ENCODE results near the gene GJA3. TPM values are rescaled to one million over a fixed set of nuclear protein-coding genes. Genes with fewer than 3 reads are reported as not detected.

GJA3 gene
- total RNA-seq, 1 experiment from 2014 or later: 0.43 TPM

DNA sequence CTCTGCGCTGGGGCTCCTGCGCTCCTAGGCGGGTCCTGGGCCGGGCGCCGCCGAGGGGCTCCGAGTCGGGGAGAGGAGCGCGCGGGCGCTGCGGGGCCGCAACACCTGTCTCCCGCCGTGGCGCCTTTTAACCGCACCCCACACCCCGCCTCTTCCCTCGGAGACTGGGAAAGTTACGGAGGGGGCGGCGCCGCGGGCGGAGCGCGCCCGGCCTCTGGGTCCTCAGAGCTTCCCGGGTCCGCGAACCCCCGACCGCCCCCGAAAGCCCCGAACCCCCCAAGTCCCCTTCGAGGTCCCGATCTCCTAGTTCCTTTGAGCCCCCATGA, 31.9 kb upstream of the GJA3 start, which contains the start of gene GJB2:
GJB2 (minus strand) TSS at position 103 of the 326 bp plus-strand sequence. CDS start 3,357 bp downstream, outside the sequence.
- Histone ChIP-seq H3K4me3 (ENCODE audit: low read depth, low read length, poor library complexity, severe bottlenecking) (peak within 1 kb of the TSS; percentile 54), H3K36me3 (ENCODE audit: insufficient read depth, low read length, poor library complexity, severe bottlenecking) (no peaks in the 10 kb centered on the region), H3K4me1 (ENCODE audit: insufficient read depth, low read length, poor library complexity, severe bottlenecking) (peaks cover 12% of the 10 kb centered on the region), H3K9me3 (ENCODE audit: low read depth, low read length, poor library complexity, severe bottlenecking) (no peaks in the 10 kb centered on the region), H3K27ac (ENCODE audit: low read depth, low read length, poor library complexity, severe bottlenecking) (no peak within 1 kb of the TSS), H3K27me3 (replicated peaks; ENCODE audit: insufficient read depth, low read depth, low read length, poor library complexity) (peaks cover 66% of the 10 kb centered on the region)
- TF ChIP-seq, protein P1, sequence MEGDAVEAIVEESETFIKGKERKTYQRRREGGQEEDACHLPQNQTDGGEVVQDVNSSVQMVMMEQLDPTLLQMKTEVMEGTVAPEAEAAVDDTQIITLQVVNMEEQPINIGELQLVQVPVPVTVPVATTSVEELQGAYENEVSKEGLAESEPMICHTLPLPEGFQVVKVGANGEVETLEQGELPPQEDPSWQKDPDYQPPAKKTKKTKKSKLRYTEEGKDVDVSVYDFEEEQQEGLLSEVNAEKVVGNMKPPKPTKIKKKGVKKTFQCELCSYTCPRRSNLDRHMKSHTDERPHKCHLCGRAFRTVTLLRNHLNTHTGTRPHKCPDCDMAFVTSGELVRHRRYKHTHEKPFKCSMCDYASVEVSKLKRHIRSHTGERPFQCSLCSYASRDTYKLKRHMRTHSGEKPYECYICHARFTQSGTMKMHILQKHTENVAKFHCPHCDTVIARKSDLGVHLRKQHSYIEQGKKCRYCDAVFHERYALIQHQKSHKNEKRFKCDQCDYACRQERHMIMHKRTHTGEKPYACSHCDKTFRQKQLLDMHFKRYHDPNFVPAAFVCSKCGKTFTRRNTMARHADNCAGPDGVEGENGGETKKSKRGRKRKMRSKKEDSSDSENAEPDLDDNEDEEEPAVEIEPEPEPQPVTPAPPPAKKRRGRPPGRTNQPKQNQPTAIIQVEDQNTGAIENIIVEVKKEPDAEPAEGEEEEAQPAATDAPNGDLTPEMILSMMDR (conservative IDR thresholded peaks at IDR 0.05; ENCODE audit: low read depth, low read length): no peak
- no peak for TF ChIP-seq EZH2 (IDR thresholded peaks at IDR 0.05; ENCODE audit: borderline replicate concordance, low read depth, low read length, poor library complexity, severe bottlenecking)
- CTCF ChIA-PET: no interaction called here
- DNase-seq (ENCODE audit: low spot score): no peak
- POLR2A ChIA-PET (ENCODE audit: low non-redundant PET): no interaction called here
- intact Hi-C loops (cut with micrococcal nuclease; ENCODE audit: unreplicated experiment): no loop called here
- no TSS peak for BruUV-seq (replicated peaks)

DNA sequence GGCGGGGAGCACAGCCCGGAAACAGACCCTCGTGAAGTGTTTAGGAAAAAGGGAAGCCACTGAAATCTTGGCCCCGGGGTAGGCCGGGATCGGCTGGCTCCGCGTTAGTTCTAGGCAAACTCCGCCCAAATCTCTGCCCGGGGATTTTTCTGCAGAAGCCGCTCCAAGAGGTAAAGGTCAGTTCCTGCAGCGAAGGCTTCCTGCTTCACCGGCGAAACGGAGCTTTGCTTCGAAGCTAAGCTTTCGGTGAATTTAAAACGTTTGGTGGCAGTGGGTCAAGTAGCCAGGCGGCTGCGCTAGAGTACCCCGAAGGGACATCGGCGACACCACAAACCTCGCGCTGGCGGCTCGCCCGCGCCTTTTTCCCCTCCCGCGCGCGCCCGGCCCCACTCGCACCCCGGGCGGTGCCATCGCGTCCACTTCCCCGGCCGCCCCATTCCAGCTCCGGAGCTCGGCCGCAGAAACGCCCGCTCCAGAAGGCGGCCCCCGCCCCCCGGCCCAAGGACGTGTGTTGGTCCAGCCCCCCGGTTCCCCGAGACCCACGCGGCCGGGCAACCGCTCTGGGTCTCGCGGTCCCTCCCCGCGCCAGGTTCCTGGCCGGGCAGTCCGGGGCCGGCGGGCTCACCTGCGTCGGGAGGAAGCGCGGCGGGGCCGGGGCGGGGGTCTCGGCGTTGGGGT, 31.4 kb upstream of the GJA3 start:
- peak overlapping the region; percentile 54 for H3K4me3 ChIP-seq (ENCODE audit: low read depth, low read length, poor library complexity, severe bottlenecking)
- no peaks in the 10 kb centered on the region for H3K9me3 ChIP-seq (ENCODE audit: low read depth, low read length, poor library complexity, severe bottlenecking)
- H3K27me3 ChIP-seq (replicated peaks; ENCODE audit: insufficient read depth, low read depth, low read length, poor library complexity): peaks cover 66% of the 10 kb centered on the region
- TF ChIP-seq EZH2 (IDR thresholded peaks at IDR 0.05; ENCODE audit: borderline replicate concordance, low read depth, low read length, poor library complexity, severe bottlenecking): peak; percentile 47
- TF ChIP-seq, protein P1 (conservative IDR thresholded peaks at IDR 0.05; ENCODE audit: low read depth, low read length): no peak
- ChIA-PET CTCF (no interaction called here), POLR2A (ENCODE audit: low non-redundant PET) (no interaction called here)
- no peak overlapping the region for H3K27ac ChIP-seq (ENCODE audit: low read depth, low read length, poor library complexity, severe bottlenecking)
- BruUV-seq (replicated peaks): no TSS peak
- peaks cover 12% of the 10 kb centered on the region for H3K4me1 ChIP-seq (ENCODE audit: insufficient read depth, low read length, poor library complexity, severe bottlenecking)
- intact Hi-C loops (cut with micrococcal nuclease; ENCODE audit: unreplicated experiment): no loop called here
- no peak for DNase-seq (ENCODE audit: low spot score)
- H3K36me3 ChIP-seq (ENCODE audit: insufficient read depth, low read length, poor library complexity, severe bottlenecking): no peaks in the 10 kb centered on the region

GRCh38 chr13:20191311-20192157, 30.7 kb upstream of the GJA3 start:
- no peak overlapping the region for H3K27ac ChIP-seq (ENCODE audit: low read depth, low read length, poor library complexity, severe bottlenecking)
- POLR2A ChIA-PET (ENCODE audit: low non-redundant PET): no interaction called here
- CTCF ChIA-PET: no interaction called here
- peak overlapping the region; percentile 54 for H3K4me3 ChIP-seq (ENCODE audit: low read depth, low read length, poor library complexity, severe bottlenecking)
- peaks cover 59% of the 10 kb centered on the region for H3K27me3 ChIP-seq (replicated peaks; ENCODE audit: insufficient read depth, low read depth, low read length, poor library complexity)
- H3K36me3 ChIP-seq (ENCODE audit: insufficient read depth, low read length, poor library complexity, severe bottlenecking): no peaks in the 10 kb centered on the region
- intact Hi-C loops (cut with micrococcal nuclease; ENCODE audit: unreplicated experiment): no loop called here
- no peak for DNase-seq (ENCODE audit: low spot score)
- TF ChIP-seq, protein P1 (conservative IDR thresholded peaks at IDR 0.05; ENCODE audit: low read depth, low read length): no peak
- TF ChIP-seq EZH2 (IDR thresholded peaks at IDR 0.05; ENCODE audit: borderline replicate concordance, low read depth, low read length, poor library complexity, severe bottlenecking): no peak
- H3K4me1 ChIP-seq (ENCODE audit: insufficient read depth, low read length, poor library complexity, severe bottlenecking): peaks cover 12% of the 10 kb centered on the region
- H3K9me3 ChIP-seq (ENCODE audit: low read depth, low read length, poor library complexity, severe bottlenecking): no peaks in the 10 kb centered on the region
- no TSS peak for BruUV-seq (replicated peaks)

All from A673 (cell line).